Stimulated activated naive CD8-positive, alpha-beta T cell treated with anti-CD3 and anti-CD28 coated beads, Interleukin-15, amount 100 ng/mL, for 72 hours (primary cell): ENCODE measurements around the gene TMEM82.

Experiments
- ATAC-seq: fragments of 150-1000 bp; cut with Tn5 transposase; 2 replicates; pipeline ENCODE4 v1.10.0; 2021; ENCODE audit warnings: mild to moderate bottlenecking, moderate library complexity
- DNase-seq, 2 donors: peaks; one replicate each; pipeline ENCODE4 v3.0.0; 2021 to 2022
- H3K27ac Mint-ChIP-seq, 2 donors: one replicate each; pipeline ENCODE4 v1.8.0; 2022; ENCODE audit warnings: mild to moderate bottlenecking in 2 of 2, mixed read lengths in 2 of 2, moderate library complexity in 2 of 2
- H3K27me3 Mint-ChIP-seq: one replicate; pipeline ENCODE4 v1.8.0; 2022; ENCODE audit warnings: mixed read lengths
- H3K4me1 Mint-ChIP-seq: one replicate; pipeline ENCODE4 v1.8.0; 2022; ENCODE audit warnings: mild to moderate bottlenecking, mixed read lengths
- H3K4me3 Mint-ChIP-seq, 2 donors: one replicate each; pipeline ENCODE4 v1.8.0; 2022; ENCODE audit warnings: mild to moderate bottlenecking in 2 of 2, mixed read lengths in 2 of 2, moderate library complexity in 1 of 2
- H3K9me3 Mint-ChIP-seq, 2 donors: one replicate each; pipeline ENCODE4 v1.8.0; 2022; ENCODE audit warnings: mixed read lengths in 2 of 2

The TMEM82 gene

GRCh38 chr1:15770313-15770962, 28.1 kb downstream of the TMEM82 start:
- Mint-ChIP-seq H3K9me3 (no peaks in the 10 kb centered on the region), H3K27ac (peak overlapping the region in 1 of 2 donors; percentile 72), H3K4me1 (no peaks in the 10 kb centered on the region), H3K27me3 (peaks cover 27% of the 10 kb centered on the region), H3K4me3 (no peak overlapping the region)
- no peak for DNase-seq
- ATAC-seq = no peak

GRCh38 chr1:15771836-15772515, 29.7 kb downstream of the TMEM82 start:
- H3K9me3 Mint-ChIP-seq = no peaks in the 10 kb centered on the region
- no peak overlapping the region for H3K4me3 Mint-ChIP-seq
- H3K27ac Mint-ChIP-seq = no peak overlapping the region
- ATAC-seq = no peak
- peaks cover 21% of the 10 kb centered on the region for H3K27me3 Mint-ChIP-seq
- no peak for DNase-seq
- no peaks in the 10 kb centered on the region for H3K4me1 Mint-ChIP-seq

GRCh38 chr1:15775706-15776105, 33.4 kb downstream of the TMEM82 start:
- DNase-seq (no peak), ATAC-seq (no peak)
- H3K27me3 Mint-ChIP-seq = peaks cover 18% of the 10 kb centered on the region
- no peaks in the 10 kb centered on the region for H3K9me3 Mint-ChIP-seq
- H3K4me1 Mint-ChIP-seq = no peaks in the 10 kb centered on the region
- no peak overlapping the region for H3K27ac Mint-ChIP-seq
- no peak overlapping the region for H3K4me3 Mint-ChIP-seq

- no peak overlapping the region for H3K4me3 Mint-ChIP-seq
- H3K4me1 Mint-ChIP-seq = no peaks in the 10 kb centered on the region
- no peaks in the 10 kb centered on the region for H3K9me3 Mint-ChIP-seq
- DNase-seq = no peak
- no peak overlapping the region for H3K27ac Mint-ChIP-seq
- no peak for ATAC-seq
- peaks cover 7% of the 10 kb centered on the region for H3K27me3 Mint-ChIP-seq
Observed at GRCh38 chr1:15777909-15778707, 35.8 kb downstream of the TMEM82 start.

- H3K4me1 Mint-ChIP-seq = peaks cover 5% of the 10 kb centered on the region
- no peak for ATAC-seq
- no peak overlapping the region for H3K4me3 Mint-ChIP-seq
- H3K27ac Mint-ChIP-seq = no peak overlapping the region
- H3K27me3 Mint-ChIP-seq = peaks cover 24% of the 10 kb centered on the region
- H3K9me3 Mint-ChIP-seq = no peaks in the 10 kb centered on the region
- no peak for DNase-seq
Observed at GRCh38 chr1:15785683-15786082, 43.4 kb downstream of the TMEM82 start.

- DNase-seq (no peak), ATAC-seq (no peak)
- Mint-ChIP-seq H3K4me3 (no peak overlapping the region), H3K4me1 (peaks cover 5% of the 10 kb centered on the region), H3K27ac (no peak overlapping the region), H3K27me3 (peaks cover 25% of the 10 kb centered on the region), H3K9me3 (no peaks in the 10 kb centered on the region)
Observed at GRCh38 chr1:15786581-15786980, 44.3 kb downstream of the TMEM82 start.

- H3K4me3 Mint-ChIP-seq = no peak overlapping the region
- peaks cover 25% of the 10 kb centered on the region for H3K27me3 Mint-ChIP-seq
- ATAC-seq (no peak), DNase-seq (no peak)
- no peaks in the 10 kb centered on the region for H3K9me3 Mint-ChIP-seq
- peaks cover 10% of the 10 kb centered on the region for H3K4me1 Mint-ChIP-seq
- H3K27ac Mint-ChIP-seq = no peak overlapping the region
Observed at GRCh38 chr1:15788624-15789301, 46.5 kb downstream of the TMEM82 start.

- DNase-seq (no peak), ATAC-seq (no peak)
- H3K9me3 Mint-ChIP-seq = no peaks in the 10 kb centered on the region
- peaks cover 16% of the 10 kb centered on the region for H3K4me1 Mint-ChIP-seq
- H3K4me3 Mint-ChIP-seq = no peak overlapping the region
- H3K27ac Mint-ChIP-seq = no peak overlapping the region
- peaks cover 15% of the 10 kb centered on the region for H3K27me3 Mint-ChIP-seq
Observed at GRCh38 chr1:15796086-15796462, 53.8 kb downstream of the TMEM82 start.
